HepG2 (cell line): ENCODE results near the gene ARHGAP36. TPM values are rescaled to one million over a fixed set of nuclear protein-coding genes. Genes with fewer than 3 reads are reported as not detected.

ENCODE experiments used
- ATAC-seq: fragments of 200-7000 bp; cut with Tn5 transposase; 3 replicates; pipeline ENCODE4 v1.9.1; 2020; ENCODE audit warnings: mild to moderate bottlenecking, moderate library complexity
- BruUV-seq: library from RNA; stranded (reverse); fragments of 400-500 nt; replicated peaks from 2 replicates; lab custom pipeline; 2021; lab: Mats Ljungman, UMichigan
- CTCF ChIA-PET: fragments of 300-600 bp; formaldehyde crosslinking; extraction: SDS; loops from one replicate; lab custom pipeline; 2021; ENCODE audit warnings: low total read pairs, inconsistent platforms, low intra/inter-chr PET ratio; lab: Yijun Ruan, JAX
- POLR2A ChIA-PET: fragments of 350-600 bp; sonication (Branson Sonifier 250); formaldehyde crosslinking; loops from one replicate; lab custom pipeline; 2020; ENCODE audit warnings: antibody characterized with exemption, inconsistent platforms; lab: Yijun Ruan, JAX
- DNase-seq: peaks from one replicate; pipeline ENCODE4 v3.0.0-alpha.2; 2015; ENCODE audit warnings: low spot score
- FAIRE-seq: peaks from 3 replicates; lab custom pipeline; 2011; peaks lifted over from hg19 to GRCh38; lab: Jason Lieb, UNC
- H2AFZ ChIP-seq: one replicate; pipeline ENCODE4 v1.6.1; 2011; ENCODE audit warnings: low read length, inconsistent platforms
- H3K27ac ChIP-seq: fragments of 300-600 bp; 3 replicates; pipeline ENCODE4 v1.8.0; 2011; ENCODE audit warnings: mixed run types, mild to moderate bottlenecking, mixed read lengths, low read length, inconsistent platforms; ENCODE audit not compliant: insufficient read depth; ENCODE audit errors: extremely low read length
- H3K27me3 ChIP-seq, 2 experiments: fragments of 200-600 bp in 1 of 2; 2 replicates in 1 of 2; 3 replicates in 1 of 2; pipeline versions ENCODE4 v1.6.0 to v1.8.0; 2011; ENCODE audit warnings: low read length in 2 of 2, mild to moderate bottlenecking in 2 of 2, moderate library complexity in 2 of 2, inconsistent platforms in 1 of 2; ENCODE audit not compliant: insufficient read depth in 2 of 2, control insufficient read depth in 1 of 2
- H3K36me3 ChIP-seq, 2 experiments: fragments of 200-600 bp in 1 of 2; replicated peaks in 1 of 2; 2 replicates in 1 of 2; 3 replicates in 1 of 2; pipeline versions ENCODE4 v1.5.1 to v1.8.0; 2011; ENCODE audit warnings: low read length in 2 of 2, inconsistent platforms in 1 of 2; ENCODE audit not compliant: insufficient read depth in 2 of 2, control insufficient read depth in 1 of 2
- H3K4me1 ChIP-seq: 2 replicates; pipeline ENCODE4 v1.5.1; 2012; ENCODE audit warnings: low read length, inconsistent platforms; ENCODE audit not compliant: insufficient read depth
- H3K4me2 ChIP-seq: 2 replicates; pipeline ENCODE4 v1.6.0; 2011; ENCODE audit warnings: low read depth, low read length, inconsistent platforms
- H3K4me3 ChIP-seq, 3 experiments: fragments of 200-600 bp in 1 of 3; sonication (generic), shearing (Covaris generic) in 1 of 3; replicated peaks in 1 of 3; 2 replicates each; pipeline ENCODE4 v1.5.1; 2011 to 2016; ENCODE audit warnings: low read length in 3 of 3, inconsistent platforms in 2 of 3, low read depth in 2 of 3, mild to moderate bottlenecking in 2 of 3, control low read depth in 1 of 3, mixed read lengths in 1 of 3; ENCODE audit not compliant: insufficient read depth in 1 of 3
- H3K79me2 ChIP-seq: one replicate; pipeline ENCODE4 v1.6.1; 2011; ENCODE audit warnings: low read length, inconsistent platforms; ENCODE audit not compliant: insufficient read depth
- H3K9ac ChIP-seq: 2 replicates; pipeline ENCODE4 v1.6.0; 2011; ENCODE audit warnings: mild to moderate bottlenecking, low read depth, low read length, inconsistent platforms; ENCODE audit not compliant: insufficient read depth
- H3K9me3 ChIP-seq: 2 replicates; pipeline ENCODE4 v1.5.1; 2012; ENCODE audit warnings: mild to moderate bottlenecking, low read length
- H4K20me1 ChIP-seq: 2 replicates; pipeline ENCODE4 v1.6.0; 2011; ENCODE audit warnings: inconsistent platforms, mild to moderate bottlenecking, low read length, moderate library complexity; ENCODE audit not compliant: insufficient read depth
- GTF3A ChIP-seq: sonication (generic); formaldehyde crosslinking; conservative IDR thresholded peaks from 2 replicates; pipeline ENCODE4 v1.4.0; 2020; ENCODE audit warnings: mild to moderate bottlenecking, missing genetic modification reagents
- NCOR1 ChIP-seq: fragments of 200-600 bp; sonication (generic); IDR thresholded peaks from 2 replicates; pipeline ENCODE4 v1.7.0; 2017; ENCODE audit warnings: antibody characterized with exemption, low read length, borderline replicate concordance
- TCF12 ChIP-seq, 2 experiments: fragments of 450-650 bp in 1 of 2; sonication (generic) in 1 of 2; formaldehyde crosslinking in 1 of 2; IDR thresholded peaks; 2 replicates each; pipeline versions ENCODE4 v1.6.1 to v1.8.0; 2017 to 2022; ENCODE audit warnings: antibody characterized with exemption in 1 of 2, mild to moderate bottlenecking in 1 of 2, missing genetic modification reagents in 1 of 2, moderate library complexity in 1 of 2
- TP53 ChIP-seq: sonication (generic); formaldehyde crosslinking; conservative IDR thresholded peaks from 2 replicates; pipeline ENCODE4 v1.4.0; 2020; ENCODE audit warnings: missing genetic modification reagents
- ZNF543 ChIP-seq: sonication (generic); formaldehyde crosslinking; IDR thresholded peaks from 2 replicates; pipeline ENCODE4 v1.4.0; 2020; ENCODE audit warnings: mild to moderate bottlenecking, missing genetic modification reagents
- ZNF564 ChIP-seq: sonication (generic); formaldehyde crosslinking; IDR thresholded peaks from 2 replicates; pipeline ENCODE4 v1.8.1; 2023; ENCODE audit warnings: mild to moderate bottlenecking, missing genetic modification reagents
- ZNF776 ChIP-seq: sonication (generic); formaldehyde crosslinking; IDR thresholded peaks from 2 replicates; pipeline ENCODE4 v1.4.0; 2020; ENCODE audit warnings: mild to moderate bottlenecking, missing genetic modification reagents
- WGBS: methylation state at CpG from one replicate; pipeline ENCODE4 v1.1.6; 2017; ENCODE audit warnings: low lambda C conversion rate; 5-methylcytosine and 5-hydroxymethylcytosine counted together
- in situ Hi-C: cut with HindIII; loops from 2 replicates; pipeline ENCODE4 v1.10.0; 2017; ENCODE audit warnings: low pct_unique_long_range_greater_than_20kb; ENCODE audit not compliant: extremely low pct_ligation_motif_present
- intact Hi-C: fragments of 100-400 bp; cut with micrococcal nuclease; formaldehyde crosslinking; loops from one replicate; pipeline ENCODE4 v1.10.0; 2022; ENCODE audit not compliant: unreplicated experiment
- polyA plus RNA-seq, 8 experiments: library from polyadenylated mRNA; depleted of rRNA in 3 of 8; stranded (reverse) in 7 of 8; unstranded in 1 of 8; fragments of >200 nt; fragmentation: Illumina TruSeq in 4 of 8; extraction: Trizol in 4 of 8; gene quantifications; 2 replicates each; pipeline versions ENCODE4 v1.2.1 to v1.2.3, GENCODE V29; 2011 to 2016; ENCODE audit warnings: low read depth in 4 of 8, missing spikeins in 1 of 8, mixed read lengths in 1 of 8; ENCODE audit not compliant: insufficient read depth in 1 of 8
- total RNA-seq, 5 experiments: library from RNA; depleted of rRNA; stranded (reverse); fragments of >200 nt; fragmentation: Illumina TruSeq; extraction: Trizol; gene quantifications; 2 replicates each; pipeline ENCODE4 v1.2.3, GENCODE V29; 2016; ENCODE audit warnings: low read depth in 1 of 5
- TF ChIP-seq, protein P1 (sequence below): sonication (generic); formaldehyde crosslinking; conservative IDR thresholded peaks from 2 replicates; pipeline ENCODE4 v1.8.0; 2022; ENCODE audit warnings: low read depth, missing genetic modification reagents
- TF ChIP-seq, protein P2 (sequence below): sonication (generic); formaldehyde crosslinking; IDR thresholded peaks from 2 replicates; pipeline ENCODE4 v1.4.0; 2020; ENCODE audit warnings: missing genetic modification reagents, borderline replicate concordance
- TF ChIP-seq, protein P3 (sequence below): sonication (generic); formaldehyde crosslinking; IDR thresholded peaks from 2 replicates; pipeline ENCODE4 v1.5.0; 2020; ENCODE audit warnings: mild to moderate bottlenecking, missing genetic modification reagents

The ARHGAP36 gene
- total and polyA plus RNA-seq, 2 of the 13 experiments (the other 11 are each of a cell fraction or from before 2014, with no cell fraction given) = not detected

DNA sequence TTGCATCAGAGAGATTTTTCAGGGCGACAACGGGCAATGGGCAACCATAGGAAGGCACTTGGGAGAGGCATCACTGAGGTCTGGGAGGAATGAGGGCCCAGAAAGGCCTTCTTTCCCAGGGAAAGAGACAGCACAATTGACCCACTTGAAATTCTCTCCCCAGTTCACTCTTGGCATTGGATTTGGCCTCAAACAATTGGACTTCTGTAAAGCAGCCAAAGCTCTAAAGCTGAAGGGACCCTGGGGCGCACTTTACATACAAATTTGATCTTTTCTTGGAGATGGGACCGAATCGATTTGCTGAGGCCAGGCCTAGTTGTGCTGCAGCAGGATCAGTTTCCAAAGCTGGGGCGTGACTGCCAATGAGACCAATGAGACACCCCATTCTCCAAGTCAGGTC is 3.2 kb downstream of the ARHGAP36 start:
- Histone ChIP-seq H3K27ac (no peak overlapping the region), H3K9me3 (no peaks in the 10 kb centered on the region), H3K79me2 (no peaks in the 10 kb centered on the region), H3K4me1 (no peaks in the 10 kb centered on the region), H3K4me2 (no peak overlapping the region), H2AFZ (no peak overlapping the region), H4K20me1 (no peaks in the 10 kb centered on the region), H3K27me3 (no peaks in the 10 kb centered on the region), H3K9ac (no peak overlapping the region)
- ATAC-seq (no peak), DNase-seq (no peak), FAIRE-seq (no peak)
- WGBS = 0% methylated on average over 2 of the region's 6 CpGs
- ChIA-PET POLR2A (no interaction called here), CTCF (no interaction called here)
- intact Hi-C loops (no loop called here), in situ Hi-C loops (loop anchor here (10.0 kb wide), 1 partner anchor 563 kb away; no protein-coding TSS in a partner anchor)
- TF ChIP-seq ZNF564 (CRISPR knock-in tag) = no peak
- TF ChIP-seq ZNF776 = no peak
- TF ChIP-seq, protein P1, sequence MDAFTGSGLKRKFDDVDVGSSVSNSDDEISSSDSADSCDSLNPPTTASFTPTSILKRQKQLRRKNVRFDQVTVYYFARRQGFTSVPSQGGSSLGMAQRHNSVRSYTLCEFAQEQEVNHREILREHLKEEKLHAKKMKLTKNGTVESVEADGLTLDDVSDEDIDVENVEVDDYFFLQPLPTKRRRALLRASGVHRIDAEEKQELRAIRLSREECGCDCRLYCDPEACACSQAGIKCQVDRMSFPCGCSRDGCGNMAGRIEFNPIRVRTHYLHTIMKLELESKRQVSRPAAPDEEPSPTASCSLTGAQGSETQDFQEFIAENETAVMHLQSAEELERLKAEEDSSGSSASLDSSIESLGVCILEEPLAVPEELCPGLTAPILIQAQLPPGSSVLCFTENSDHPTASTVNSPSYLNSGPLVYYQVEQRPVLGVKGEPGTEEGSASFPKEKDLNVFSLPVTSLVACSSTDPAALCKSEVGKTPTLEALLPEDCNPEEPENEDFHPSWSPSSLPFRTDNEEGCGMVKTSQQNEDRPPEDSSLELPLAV (CRISPR knock-in tag) = no peak
- TF ChIP-seq, protein P2, sequence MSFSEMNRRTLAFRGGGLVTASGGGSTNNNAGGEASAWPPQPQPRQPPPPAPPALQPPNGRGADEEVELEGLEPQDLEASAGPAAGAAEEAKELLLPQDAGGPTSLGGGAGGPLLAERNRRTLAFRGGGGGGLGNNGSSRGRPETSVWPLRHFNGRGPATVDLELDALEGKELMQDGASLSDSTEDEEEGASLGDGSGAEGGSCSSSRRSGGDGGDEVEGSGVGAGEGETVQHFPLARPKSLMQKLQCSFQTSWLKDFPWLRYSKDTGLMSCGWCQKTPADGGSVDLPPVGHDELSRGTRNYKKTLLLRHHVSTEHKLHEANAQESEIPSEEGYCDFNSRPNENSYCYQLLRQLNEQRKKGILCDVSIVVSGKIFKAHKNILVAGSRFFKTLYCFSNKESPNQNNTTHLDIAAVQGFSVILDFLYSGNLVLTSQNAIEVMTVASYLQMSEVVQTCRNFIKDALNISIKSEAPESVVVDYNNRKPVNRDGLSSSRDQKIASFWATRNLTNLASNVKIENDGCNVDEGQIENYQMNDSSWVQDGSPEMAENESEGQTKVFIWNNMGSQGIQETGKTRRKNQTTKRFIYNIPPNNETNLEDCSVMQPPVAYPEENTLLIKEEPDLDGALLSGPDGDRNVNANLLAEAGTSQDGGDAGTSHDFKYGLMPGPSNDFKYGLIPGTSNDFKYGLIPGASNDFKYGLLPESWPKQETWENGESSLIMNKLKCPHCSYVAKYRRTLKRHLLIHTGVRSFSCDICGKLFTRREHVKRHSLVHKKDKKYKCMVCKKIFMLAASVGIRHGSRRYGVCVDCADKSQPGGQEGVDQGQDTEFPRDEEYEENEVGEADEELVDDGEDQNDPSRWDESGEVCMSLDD (CRISPR knock-in tag) = no peak
- TF ChIP-seq NCOR1 = no peak
- TF ChIP-seq ZNF543 (CRISPR knock-in tag) = no peak
- no peak for TF ChIP-seq TP53 (CRISPR knock-in tag)
- TF ChIP-seq TCF12 (IDR thresholded peaks at IDR 0.05) = no peak
- no peak for TF ChIP-seq TCF12 (CRISPR knock-in tag; IDR thresholded peaks at IDR 0.05)
- TF ChIP-seq, protein P3, sequence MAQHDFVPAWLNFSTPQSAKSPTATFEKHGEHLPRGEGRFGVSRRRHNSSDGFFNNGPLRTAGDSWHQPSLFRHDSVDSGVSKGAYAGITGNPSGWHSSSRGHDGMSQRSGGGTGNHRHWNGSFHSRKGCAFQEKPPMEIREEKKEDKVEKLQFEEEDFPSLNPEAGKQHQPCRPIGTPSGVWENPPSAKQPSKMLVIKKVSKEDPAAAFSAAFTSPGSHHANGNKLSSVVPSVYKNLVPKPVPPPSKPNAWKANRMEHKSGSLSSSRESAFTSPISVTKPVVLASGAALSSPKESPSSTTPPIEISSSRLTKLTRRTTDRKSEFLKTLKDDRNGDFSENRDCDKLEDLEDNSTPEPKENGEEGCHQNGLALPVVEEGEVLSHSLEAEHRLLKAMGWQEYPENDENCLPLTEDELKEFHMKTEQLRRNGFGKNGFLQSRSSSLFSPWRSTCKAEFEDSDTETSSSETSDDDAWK (CRISPR knock-in tag) = no peak
- TF ChIP-seq GTF3A (CRISPR knock-in tag) = no peak
- TF ChIP-seq, all 625 proteins: peak for 0
- Histone ChIP-seq H3K4me3 (no peak overlapping the region), H3K36me3 (no peaks in the 10 kb centered on the region)
- no TSS peak for BruUV-seq
